ENCODE measurements around the gene DHRSX.
"Not testable (repeated sequence)": the region's sequence is repeated elsewhere in the genome, so short reads cannot be mapped to it uniquely, and the experiment has no call there.

Gene DHRSX

GRCh38 chrX:2242326-2242725 lies 258.4 kb downstream of the DHRSX start:
- no peak for DNase-seq

- DNase-seq: not testable (repeated sequence)
Measured at GRCh38 chrX:2241496-2241895, 259.3 kb downstream of the DHRSX start.

DNA sequence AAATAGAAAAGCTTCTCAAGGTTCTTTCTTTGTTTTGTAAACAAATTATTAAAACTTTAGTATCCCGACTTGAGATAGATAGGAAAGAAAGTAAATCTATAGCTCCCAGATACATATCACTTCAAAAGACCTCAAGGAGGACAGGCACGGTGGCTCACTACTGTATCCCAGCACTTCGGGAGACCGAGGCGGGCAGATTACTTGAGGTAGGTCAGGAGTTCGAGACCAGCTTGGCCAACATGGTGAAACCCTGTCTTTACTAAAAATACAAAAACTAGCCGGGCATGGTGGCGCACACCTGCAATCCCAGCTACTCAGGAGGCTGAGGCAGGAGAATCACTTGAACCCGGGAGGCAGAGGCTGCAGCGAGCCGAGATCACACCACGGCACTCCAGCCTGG lies 260.0 kb downstream of the DHRSX start:
- not testable (repeated sequence) for DNase-seq

GRCh38 chrX:2237976-2238375 lies 262.8 kb downstream of the DHRSX start:
- DNase-seq: no peak

DNA sequence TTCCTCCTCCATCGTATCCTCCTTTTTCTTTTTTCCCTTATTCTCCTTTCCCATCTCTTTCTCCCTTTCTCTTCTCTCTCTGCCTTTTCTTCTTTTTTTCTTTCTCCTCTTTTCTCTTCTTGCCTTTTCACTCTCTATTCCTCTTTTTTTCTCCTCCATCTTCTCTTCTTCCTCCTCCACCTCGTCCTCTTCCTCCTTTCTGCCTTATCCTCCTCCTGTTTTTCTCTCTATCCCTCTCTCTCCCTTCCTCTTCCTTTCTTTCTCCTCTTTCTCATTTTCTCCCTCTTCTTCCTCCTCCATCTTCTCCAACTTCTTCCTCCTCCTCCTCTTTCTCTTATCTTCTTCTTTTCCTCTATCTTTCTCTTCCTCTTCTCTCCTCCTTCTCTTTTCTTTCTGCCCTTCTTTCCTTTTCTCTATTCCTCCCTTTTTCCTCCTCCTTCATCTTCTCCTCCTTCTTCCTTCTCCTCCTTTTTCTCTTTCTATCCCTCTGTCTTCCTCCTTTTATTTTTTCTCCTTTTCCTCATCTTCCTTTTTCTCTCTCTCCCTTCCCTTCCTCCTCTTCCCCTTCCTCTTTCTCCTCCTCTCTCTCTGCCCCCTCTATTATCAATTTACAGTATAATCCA lies 269.1 kb downstream of the DHRSX start:
- no peak for DNase-seq

GRCh38 chrX:2230457-2230856 lies 270.3 kb downstream of the DHRSX start:
- DNase-seq: no peak

GRCh38 chrX:2228536-2228935 lies 272.2 kb downstream of the DHRSX start:
- no peak for DNase-seq

DNA sequence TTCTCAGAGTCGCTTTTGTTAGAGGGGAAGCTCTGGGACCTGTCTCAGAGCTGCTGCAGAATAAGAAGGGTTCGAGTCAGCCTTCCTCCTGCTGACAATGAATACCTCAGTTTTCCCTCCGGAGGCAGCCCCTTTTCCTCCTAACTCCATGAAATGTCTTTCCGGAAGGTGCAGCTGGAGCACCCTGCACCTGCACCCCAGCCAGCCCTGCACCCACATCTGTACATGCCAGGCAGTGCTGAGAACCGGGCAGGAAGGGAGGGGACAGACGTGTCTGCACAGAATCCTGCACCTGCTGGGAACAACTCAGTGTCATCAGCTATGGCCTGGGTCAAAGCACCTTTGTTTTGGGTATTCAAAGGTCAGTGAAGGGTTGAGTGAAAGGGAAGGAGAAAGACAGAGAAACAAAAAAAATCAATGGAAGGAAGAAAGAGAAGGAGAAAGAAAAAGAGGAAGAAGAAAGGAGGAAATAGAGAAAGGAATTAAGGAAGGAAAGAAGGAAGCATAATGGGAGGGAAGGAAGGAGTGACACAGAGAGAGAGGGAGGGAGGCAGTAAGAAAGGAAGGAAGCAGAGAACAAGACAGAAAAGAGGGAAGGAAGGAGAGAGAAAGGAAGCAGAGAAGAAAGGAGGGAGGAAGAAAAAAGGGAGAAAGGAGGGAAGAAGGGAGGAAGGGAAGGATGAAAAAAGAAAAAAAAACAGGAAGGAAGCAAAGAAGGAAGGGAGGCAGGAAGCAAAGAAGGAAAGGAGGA lies 273.7 kb downstream of the DHRSX start:
- no peak for DNase-seq

- DNase-seq: no peak
Measured at GRCh38 chrX:2226182-2226581, 274.6 kb downstream of the DHRSX start.

GRCh38 chrX:2224597-2225235 lies 276.1 kb downstream of the DHRSX start:
- no peak for DNase-seq

GRCh38 chrX:2224161-2224560 lies 276.6 kb downstream of the DHRSX start:
- DNase-seq: no peak

DNA sequence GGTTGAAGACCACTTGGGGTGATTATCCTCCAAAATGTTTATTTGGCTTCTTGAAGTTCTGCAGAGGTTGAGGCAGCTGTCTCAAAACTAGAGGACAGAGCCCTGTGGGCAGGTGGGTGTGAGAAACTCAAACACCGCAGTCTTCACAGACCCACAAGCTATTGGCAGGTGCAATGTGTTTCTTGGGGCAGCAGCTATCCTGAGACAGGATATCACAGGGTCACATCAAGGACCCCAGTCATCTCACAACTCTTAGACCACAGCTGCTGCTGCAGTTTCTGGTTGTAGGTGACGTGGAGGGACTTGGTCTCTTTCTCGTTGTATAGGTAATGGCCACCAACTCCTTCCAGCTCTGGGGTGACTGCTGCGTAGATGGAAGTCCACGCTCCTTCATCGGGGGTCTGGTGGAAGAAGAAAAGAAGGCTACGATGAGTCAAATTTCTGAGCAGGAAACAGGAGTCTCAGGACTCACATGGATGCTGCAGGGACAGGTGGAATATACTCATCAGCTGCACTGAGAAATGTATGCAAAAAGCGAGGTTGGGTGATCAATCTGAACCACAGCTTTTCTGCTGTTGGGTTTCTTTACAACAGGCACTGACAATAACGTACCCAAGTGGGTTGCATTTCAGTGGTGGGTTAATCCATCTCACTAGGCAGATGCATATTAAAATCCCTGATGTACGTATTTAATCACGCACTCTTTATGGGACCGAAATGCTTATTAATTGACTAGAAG lies 279.8 kb downstream of the DHRSX start:
- no peak for DNase-seq

GRCh38 chrX:2220296-2220695 lies 280.5 kb downstream of the DHRSX start:
- DNase-seq: no peak

DNA sequence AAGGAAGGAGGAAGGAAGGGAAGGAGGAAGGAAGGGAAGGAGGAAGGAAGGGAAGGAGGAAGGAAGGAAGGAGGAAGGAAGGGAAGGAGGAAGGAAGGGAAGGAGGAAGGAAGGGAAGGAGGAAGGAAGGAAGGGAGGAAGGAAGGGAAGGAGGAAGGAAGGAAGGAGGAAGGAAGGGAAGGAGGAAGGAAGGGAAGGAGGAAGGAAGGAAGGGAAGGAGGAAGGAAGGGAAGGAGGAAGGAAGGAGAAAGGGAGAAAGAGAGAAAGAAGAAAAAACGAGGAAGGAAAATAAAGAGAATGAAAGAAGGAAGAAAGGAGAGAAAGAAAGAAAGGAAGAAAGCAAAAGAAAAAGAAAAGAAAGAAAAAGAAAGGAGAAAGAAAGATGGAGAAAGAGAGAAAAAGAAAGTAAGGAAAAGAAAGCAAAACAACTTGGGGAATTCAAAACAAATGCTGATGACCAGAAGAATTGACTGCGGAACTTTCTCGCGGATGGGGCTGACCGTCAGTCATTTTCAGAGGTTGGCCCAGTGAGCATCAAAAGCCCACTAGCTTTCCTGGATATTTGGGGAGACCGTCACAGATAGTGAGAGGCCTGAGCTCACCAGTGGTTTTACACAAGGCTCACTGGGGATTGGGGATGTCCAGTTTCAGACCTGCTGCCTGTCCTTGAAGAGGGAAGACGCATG lies 286.5 kb downstream of the DHRSX start:
- not testable (repeated sequence) for DNase-seq

DNA sequence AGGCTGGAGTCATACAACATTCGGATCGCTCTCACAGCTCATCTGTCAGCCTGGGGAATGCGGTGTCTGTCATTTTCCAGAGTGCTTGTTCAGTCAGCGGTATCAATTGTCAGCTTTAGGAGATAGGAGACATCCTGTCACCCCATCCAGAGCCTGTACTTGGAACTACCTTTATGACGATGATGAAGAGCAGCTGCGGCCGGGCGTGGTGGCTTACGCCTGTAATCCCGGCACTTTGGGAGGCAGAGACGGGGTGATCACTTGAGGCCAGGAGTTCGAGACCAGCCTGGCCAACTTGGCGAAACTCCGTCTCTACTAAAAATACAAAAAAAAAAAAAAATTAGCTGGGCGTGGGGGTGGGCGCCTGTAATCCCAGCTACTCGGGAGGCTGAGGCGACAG lies 289.1 kb downstream of the DHRSX start:
- not testable (repeated sequence) for DNase-seq

DNA sequence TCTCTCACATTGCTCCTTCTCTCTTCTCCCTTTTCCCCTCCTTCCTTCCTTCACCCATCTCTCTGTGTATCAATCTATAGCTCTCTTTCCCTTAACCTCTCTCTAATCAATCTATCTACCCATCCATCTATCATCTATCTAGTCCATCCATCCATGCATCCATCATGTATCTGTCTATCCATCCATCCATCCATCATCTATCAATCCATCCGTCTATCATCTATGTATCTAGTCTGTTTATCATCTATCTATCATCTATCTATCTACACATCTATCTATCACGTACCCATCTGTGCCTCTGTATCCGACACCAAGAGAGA lies 307.5 kb downstream of the DHRSX start:
- DNase-seq: no peak

DNA sequence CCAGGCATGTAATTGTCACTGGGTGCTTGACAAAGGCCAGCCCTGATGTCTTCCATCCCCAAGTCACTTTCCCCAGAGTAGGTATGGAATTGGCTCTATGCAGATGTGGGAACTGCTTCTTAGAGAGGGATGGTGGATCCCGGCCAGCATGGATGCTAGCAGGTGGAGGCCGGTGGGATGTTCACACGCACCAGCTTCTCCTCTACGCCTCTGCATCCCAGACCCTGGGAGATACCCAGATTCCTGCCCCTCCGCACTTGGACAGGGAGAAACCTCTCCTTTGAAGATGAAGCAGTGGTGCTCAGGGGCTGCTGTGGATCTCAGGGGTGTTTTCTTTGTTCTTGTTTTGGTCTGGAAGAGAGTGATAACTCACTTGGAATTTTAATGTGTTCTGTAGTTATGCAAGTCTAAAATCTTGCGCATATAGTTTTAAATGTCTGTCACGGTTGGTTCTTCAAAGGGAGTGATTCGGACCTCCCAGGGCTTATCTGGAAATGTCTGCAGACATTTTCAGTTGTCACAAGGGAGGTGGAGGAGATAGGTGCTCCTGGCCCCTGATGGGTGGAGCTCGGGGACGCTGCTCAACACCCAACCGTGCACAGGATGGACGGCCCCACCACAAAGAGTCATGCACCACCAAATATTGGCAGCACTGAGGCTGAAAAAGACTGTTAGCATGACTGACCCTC lies 308.0 kb downstream of the DHRSX start:
- no peak for DNase-seq

DNA sequence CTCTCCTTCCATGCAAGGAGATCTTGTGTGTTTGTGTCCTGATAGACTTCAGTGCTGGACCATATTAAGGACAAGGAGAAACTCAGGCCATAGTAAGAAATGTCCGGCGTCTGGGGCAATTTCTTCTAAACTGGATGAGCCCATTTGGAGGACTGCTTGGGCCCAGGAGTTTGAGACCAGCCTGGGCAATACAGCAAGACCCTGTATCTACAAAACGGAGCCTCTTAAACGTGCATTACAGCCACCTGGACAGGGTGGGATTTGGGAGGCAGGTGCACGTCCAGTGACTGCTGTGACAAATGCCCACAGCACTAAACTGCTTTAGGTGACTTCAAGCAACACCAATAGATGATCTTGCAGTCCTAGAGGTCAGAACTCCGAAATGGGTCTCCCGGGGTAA lies 311.9 kb downstream of the DHRSX start:
- DNase-seq: no peak

GRCh38 chrX:2188330-2188792 lies 312.4 kb downstream of the DHRSX start:
- DNase-seq: peak; percentile 3

- DNase-seq: no peak
Measured at GRCh38 chrX:2187352-2188115, 313.2 kb downstream of the DHRSX start.

DNA sequence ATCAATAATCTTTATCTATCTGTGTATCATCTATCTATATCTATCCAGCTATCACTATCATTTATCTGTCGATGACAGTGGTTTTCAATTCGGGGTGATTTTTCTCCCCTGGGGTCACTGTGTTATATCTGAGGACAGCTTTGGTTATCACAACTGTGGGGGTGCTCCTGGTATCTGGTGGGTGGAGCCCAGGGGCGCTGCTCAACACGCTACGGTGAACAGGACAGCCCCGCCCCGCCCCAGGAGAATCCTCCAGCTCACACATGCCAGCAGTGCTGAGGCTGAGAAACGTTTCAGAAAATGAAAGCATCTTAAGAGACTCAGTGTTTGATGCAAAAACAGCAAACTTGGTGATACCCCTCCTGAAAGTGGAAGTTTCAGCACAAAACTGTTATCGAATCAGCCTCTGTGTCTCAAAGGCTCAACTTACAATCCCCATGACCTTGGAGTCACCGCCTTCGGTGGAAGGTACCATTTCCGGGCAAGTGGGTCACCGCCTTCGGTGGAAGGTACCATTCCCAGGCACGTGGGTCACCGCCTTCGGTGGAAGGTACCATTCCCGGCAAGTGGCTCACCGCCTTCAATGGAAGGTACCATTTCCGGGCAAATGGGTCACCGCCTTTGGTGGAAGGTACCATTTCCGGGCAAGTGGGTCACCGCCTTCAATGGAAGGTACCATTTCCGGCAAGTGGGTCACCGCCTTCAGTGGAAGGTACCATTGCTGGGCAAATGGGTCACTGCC lies 315.3 kb downstream of the DHRSX start:
- no peak for DNase-seq
